Fibroblast of the conjunctiva (primary cell): ENCODE results near the gene SPATA2L.

Source experiments
- DNase-seq: peaks from one replicate; pipeline ENCODE4 v3.0.0-alpha.2; 2010; ENCODE audit warnings: low read depth

SPATA2L gene, protein sequence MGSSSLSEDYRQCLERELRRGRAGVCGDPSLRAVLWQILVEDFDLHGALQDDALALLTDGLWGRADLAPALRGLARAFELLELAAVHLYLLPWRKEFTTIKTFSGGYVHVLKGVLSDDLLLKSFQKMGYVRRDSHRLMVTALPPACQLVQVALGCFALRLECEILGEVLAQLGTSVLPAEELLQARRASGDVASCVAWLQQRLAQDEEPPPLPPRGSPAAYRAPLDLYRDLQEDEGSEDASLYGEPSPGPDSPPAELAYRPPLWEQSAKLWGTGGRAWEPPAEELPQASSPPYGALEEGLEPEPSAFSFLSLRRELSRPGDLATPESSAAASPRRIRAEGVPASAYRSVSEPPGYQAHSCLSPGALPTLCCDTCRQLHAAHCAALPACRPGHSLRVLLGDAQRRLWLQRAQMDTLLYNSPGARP

GRCh38 chr16:89701425-89702406 lies at the start of gene SPATA2L:
Gene SPATA2L (minus strand): TSS chr16:89701705. CDS start chr16:89701232, 473 bp downstream.
- peak; percentile 23 for DNase-seq

DNA sequence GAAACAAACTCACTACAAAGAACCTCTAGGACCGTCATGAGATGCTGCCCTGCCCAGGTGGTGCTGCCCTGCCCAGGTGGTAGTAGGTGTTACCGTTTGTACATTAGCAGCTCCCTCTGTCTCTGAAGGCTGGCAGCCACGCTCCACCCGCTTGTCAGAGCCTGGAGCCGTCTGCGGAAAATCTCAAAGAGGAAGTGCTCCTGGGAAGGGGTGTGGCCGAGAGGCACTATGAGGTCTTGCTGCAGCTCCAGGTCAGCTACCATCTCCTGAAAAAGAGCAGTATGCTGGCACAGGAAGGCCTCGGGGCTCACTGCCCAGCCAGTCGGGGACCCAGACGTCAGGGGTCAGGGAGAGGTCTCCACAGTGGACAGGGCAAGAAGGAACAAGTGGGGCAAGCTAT lies 48.1 kb upstream of the SPATA2L start:
- no peak for DNase-seq

GRCh38 chr16:89748921-89749320 lies 47.4 kb upstream of the SPATA2L start:
- no peak for DNase-seq

GRCh38 chr16:89748076-89748475 lies 46.6 kb upstream of the SPATA2L start:
- no peak for DNase-seq

DNA sequence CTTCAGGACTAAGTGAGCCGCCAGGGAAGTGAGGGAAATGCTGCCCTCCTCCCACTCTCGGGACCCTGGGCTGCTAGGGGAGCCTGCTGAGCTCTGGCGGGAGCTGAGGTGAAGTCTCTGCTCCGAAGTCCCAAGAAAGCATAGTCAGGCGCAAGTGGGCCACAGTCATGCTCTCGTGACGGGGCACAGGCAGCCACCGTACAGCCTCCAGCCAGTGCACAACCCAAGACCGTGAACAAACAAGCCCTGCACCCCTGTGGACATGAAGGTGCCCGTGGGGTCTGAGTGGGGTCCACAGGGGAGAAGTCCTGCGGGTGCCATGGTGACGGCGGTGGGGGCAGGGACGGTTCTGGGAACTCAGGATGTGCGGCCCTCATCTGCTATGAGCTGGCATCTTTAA lies 44.5 kb upstream of the SPATA2L start:
- no peak for DNase-seq

- no peak for DNase-seq
These were observed 43.3 kb upstream of the SPATA2L start for GRCh38 chr16:89744813-89745212.

- no peak for DNase-seq
These were observed 41.4 kb upstream of the SPATA2L start for GRCh38 chr16:89742948-89743347.

DNA sequence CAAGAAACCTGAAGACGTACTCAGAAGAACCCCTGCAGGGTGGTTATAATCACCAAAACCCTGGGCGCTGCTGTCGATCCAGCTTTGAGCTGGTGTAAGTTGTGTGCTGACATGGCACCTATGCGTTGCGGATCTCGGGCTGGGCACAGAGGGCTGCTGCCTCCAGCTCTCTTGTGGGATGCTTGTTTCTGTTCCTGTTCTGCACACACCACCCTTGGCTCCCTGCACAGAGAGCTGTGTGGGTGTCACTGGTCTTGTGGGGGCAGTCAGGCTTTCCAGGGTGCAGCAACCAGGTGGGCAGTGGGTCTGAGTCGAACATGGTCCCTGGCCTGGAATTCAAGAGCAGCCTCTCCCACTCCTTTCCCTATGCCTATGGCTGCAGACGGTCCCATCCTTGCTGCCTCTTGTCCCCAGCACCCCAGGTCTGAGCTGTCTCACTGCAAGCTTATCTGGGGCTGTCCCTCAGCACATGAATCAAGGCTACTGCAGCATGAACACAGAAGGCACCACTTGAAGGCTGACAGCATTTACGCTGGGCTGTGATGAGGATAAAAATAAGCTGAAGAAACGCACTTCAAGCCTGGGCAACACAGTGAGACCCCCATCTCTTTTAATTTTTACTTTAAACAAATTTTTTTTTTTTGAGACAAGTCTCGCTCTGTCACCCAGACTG lies 40.0 kb upstream of the SPATA2L start:
- DNase-seq, result no peak

DNA sequence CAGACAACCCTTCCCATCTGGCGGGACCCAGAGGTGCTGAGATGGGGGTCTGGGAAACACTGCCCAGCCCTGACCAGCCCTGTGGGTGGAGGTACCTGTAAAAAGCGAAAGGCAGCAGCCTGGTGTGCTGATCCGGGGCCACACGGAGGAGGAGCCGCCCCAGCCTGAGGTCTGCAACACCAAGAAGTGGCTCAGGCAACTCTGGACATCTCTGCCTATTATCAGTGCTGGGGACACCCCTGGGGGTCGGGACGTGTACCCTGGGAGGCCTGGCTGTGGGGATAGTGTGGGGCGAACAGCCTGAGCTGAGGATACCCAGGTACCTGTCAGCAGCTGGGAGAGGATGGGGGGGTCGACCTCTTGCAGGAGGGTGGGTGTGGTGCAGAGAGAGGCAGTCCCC lies 37.9 kb upstream of the SPATA2L start:
- DNase-seq, result no peak

- DNase-seq, result no peak
These were observed 37.2 kb upstream of the SPATA2L start for GRCh38 chr16:89738538-89739317.

DNA sequence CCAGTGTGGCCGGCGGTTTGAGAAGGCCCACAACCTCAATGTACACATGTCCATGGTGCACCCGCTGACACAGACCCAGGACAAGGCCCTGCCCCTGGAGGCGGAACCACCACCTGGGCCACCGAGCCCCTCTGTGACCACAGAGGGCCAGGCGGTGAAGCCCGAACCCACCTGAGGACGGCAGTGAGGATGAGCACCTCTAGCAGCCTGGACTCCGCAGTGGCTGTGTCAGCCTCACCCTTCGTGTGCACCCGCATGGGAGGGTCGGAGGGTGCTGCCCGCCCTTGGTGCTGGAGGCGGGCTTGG lies 36.5 kb upstream of the SPATA2L start:
- DNase-seq, result no peak

- DNase-seq, result no peak
These were observed 36.0 kb upstream of the SPATA2L start for GRCh38 chr16:89737341-89738071.

DNA sequence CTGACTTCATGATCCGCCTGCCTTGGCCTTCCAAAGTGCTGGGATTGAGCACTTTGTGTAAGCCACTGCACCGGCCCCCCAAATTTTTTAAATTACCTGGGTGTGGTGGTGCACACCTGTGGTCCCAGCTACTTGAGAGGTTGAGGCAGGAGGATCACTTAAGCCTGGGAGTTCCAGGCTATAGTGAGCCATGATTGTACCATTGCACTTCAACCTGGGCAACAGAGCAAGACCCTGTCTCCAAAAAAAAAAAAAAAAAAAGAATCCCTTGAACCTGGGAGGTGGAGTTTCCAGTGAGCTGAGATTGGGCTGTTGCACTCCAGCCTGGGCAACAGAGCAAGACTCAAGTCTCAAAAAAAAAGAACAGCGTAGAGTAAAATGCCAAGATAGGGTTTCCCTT lies 35.0 kb upstream of the SPATA2L start:
- DNase-seq, result no peak

GRCh38 chr16:89733792-89734191 lies 32.3 kb upstream of the SPATA2L start:
- no peak for DNase-seq

DNA sequence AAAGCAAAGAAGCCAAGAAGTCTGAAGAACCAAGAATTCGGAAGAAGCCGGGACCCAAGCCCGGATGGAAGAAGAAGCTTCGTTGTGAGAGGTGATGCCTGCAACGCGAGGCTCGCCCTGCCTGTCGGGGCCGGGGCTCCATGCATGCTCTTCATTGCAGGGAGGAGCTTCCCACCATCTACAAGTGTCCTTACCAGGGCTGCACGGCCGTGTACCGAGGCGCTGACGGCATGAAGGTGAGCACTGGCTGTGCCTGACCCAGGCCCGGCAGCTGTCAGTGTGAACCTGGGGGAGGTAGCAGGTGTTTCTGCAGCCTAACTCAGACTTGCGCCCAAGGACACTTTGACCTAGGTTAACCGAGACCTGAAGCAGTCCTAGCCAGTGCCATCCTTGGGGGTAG lies 31.8 kb upstream of the SPATA2L start:
- DNase-seq, result no peak

GRCh38 chr16:89732918-89733242 lies 31.4 kb upstream of the SPATA2L start:
- DNase-seq, result no peak

DNA sequence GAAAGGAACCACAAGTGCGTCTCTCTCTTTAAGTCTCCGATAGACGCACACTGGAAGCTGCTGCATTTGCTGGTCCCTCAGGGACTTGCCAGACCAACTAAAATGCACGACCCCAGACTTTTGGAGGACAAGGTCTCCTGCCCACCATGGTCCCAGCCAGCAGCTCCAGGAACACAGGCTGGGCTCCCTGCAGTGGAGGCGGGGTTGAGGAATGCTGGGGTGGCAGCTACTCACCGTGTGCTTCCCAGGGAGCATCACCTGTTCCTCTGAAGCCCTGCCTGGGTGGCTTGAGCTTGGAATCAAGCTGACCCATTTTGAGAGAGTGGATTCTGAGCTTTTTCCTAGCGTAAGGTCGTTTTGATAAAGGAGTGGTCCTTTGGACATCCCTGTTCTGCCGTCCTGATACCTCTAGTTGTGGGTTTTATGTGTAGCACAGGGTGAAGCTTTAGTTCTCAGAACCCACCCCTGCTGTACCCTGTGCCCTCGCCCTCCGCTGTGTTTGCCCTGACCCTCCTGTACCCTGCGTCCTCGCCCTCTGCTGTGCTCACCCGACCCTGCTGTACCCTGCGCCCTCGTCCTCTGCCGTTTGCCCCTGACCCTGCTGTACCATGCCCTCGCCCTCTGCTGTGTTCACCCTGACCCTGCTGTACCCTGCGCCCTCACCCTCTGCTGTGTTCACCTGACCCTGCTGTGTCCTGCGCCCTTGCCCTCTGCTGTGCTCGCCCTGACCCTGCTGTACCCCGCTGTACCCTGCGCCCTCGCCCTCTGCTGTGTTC lies 30.8 kb upstream of the SPATA2L start:
- no peak for DNase-seq

GRCh38 chr16:89730610-89731234 lies 29.2 kb upstream of the SPATA2L start:
- DNase-seq, result no peak

- no peak for DNase-seq
These were observed 28.5 kb upstream of the SPATA2L start for GRCh38 chr16:89729863-89730593.
